Natural killer cell (primary cell): ENCODE data around the gene CTIF. TPM values are rescaled to one million over a fixed set of nuclear protein-coding genes. Genes with fewer than 3 reads are reported as not detected.

ENCODE experiments used
- ATAC-seq, 3 donors: fragments of 150-1000 bp in 2 of 3; fragments of 200-7000 bp in 1 of 3; cut with Tn5 transposase; 1 replicate in 1 of 3; 2 replicates in 2 of 3; pipeline ENCODE4 v1.10.0; 2021; ENCODE audit warnings: mild to moderate bottlenecking in 2 of 3, moderate library complexity in 2 of 3
- DNase-seq, 2 donors: peaks; one replicate each; pipeline versions ENCODE4 v3.0.0 to v3.0.0-alpha.2; 2013 to 2021; ENCODE audit warnings: mixed read lengths in 1 of 2
- H3K27ac ChIP-seq: one replicate; pipeline ENCODE4 v1.5.1; 2013; ENCODE audit warnings: mild to moderate bottlenecking, low read length
- H3K27me3 ChIP-seq: one replicate; pipeline ENCODE4 v1.6.1; 2013; ENCODE audit warnings: low read length; ENCODE audit not compliant: control insufficient read depth, insufficient read depth
- H3K36me3 ChIP-seq: one replicate; pipeline ENCODE4 v1.6.1; 2013; ENCODE audit warnings: low read length; ENCODE audit not compliant: control insufficient read depth, insufficient read depth
- H3K4me1 ChIP-seq: one replicate; pipeline ENCODE4 v1.6.1; 2013; ENCODE audit warnings: low read length; ENCODE audit not compliant: control insufficient read depth, insufficient read depth
- H3K4me3 ChIP-seq: one replicate; pipeline ENCODE4 v1.5.1; 2013; ENCODE audit warnings: low read length
- H3K9me3 ChIP-seq: one replicate; pipeline ENCODE4 v1.6.1; 2013; ENCODE audit warnings: low read length; ENCODE audit not compliant: control insufficient read depth, insufficient read depth
- H3K27ac Mint-ChIP-seq, 2 donors: one replicate each; pipeline ENCODE4 v1.8.0; 2022; ENCODE audit warnings: mild to moderate bottlenecking in 2 of 2, mixed read lengths in 2 of 2, moderate library complexity in 1 of 2
- H3K27me3 Mint-ChIP-seq, 2 donors: one replicate each; pipeline ENCODE4 v1.8.0; 2022; ENCODE audit warnings: low read depth in 2 of 2, mixed read lengths in 2 of 2
- H3K36me3 Mint-ChIP-seq: one replicate; pipeline ENCODE4 v1.8.0; 2022; ENCODE audit warnings: mixed read lengths
- H3K4me1 Mint-ChIP-seq, 2 donors: one replicate each; pipeline ENCODE4 v1.8.0; 2022; ENCODE audit warnings: mixed read lengths in 2 of 2
- H3K4me3 Mint-ChIP-seq: one replicate; pipeline ENCODE4 v1.8.0; 2022; ENCODE audit warnings: mild to moderate bottlenecking, moderate library complexity, mixed read lengths
- H3K9me3 Mint-ChIP-seq, 2 donors: one replicate each; pipeline ENCODE4 v1.8.0; 2022; ENCODE audit warnings: mixed read lengths in 2 of 2
- CTCF ChIP-seq: fragments of 200-600 bp; IDR thresholded peaks from one replicate; pipeline ENCODE4 v1.8.0; 2022; ENCODE audit warnings: antibody characterized with exemption
- WGBS: methylation state at CpG from one replicate; pipeline ENCODE4 v1.1.7; 2013; ENCODE audit warnings: missing lambda C conversion rate; ENCODE audit not compliant: insufficient coverage; 5-methylcytosine and 5-hydroxymethylcytosine counted together
- intact Hi-C: fragments of 100-400 bp; cut with micrococcal nuclease; formaldehyde crosslinking; loops from one replicate; pipeline ENCODE4 v1.14.2; 2022
- total RNA-seq, 4 donors: library from RNA; stranded (reverse); fragments of 120-200 nt in 1 of 4; gene quantifications; one replicate each; pipeline versions ENCODE4 v1.2.3 to v1.2.4, GENCODE V29; 2013 to 2022

The CTIF gene
- total RNA-seq, 3 donors from 2014 or later (not counting 1 experiment from before 2014, with no cell fraction given), result 6.9 to 10.2 (median 8.2) TPM

GRCh38 chr18:48553236-48553635, 14.4 kb downstream of the CTIF start:
- H3K4me3 Mint-ChIP-seq, result no peak overlapping the region
- no peak for ATAC-seq
- H3K9me3 Mint-ChIP-seq, result no peaks in the 10 kb centered on the region

GRCh38 chr18:48554610-48555400, 16.0 kb downstream of the CTIF start:
- intact Hi-C loops, result no loop called here
- Mint-ChIP-seq H3K36me3 (no peaks in the 10 kb centered on the region), H3K27ac (no peak overlapping the region), H3K4me1 (no peaks in the 10 kb centered on the region), H3K9me3 (no peaks in the 10 kb centered on the region), H3K4me3 (no peak overlapping the region), H3K27me3 (no peaks in the 10 kb centered on the region)
- Histone ChIP-seq H3K4me3 (no peak overlapping the region), H3K4me1 (no peaks in the 10 kb centered on the region), H3K36me3 (no peaks in the 10 kb centered on the region), H3K27ac (no peak overlapping the region), H3K27me3 (no peaks in the 10 kb centered on the region), H3K9me3 (no peaks in the 10 kb centered on the region)
- WGBS, result 89% methylated on average over 7 of the region's 7 CpGs
- no peak for ATAC-seq
- DNase-seq, result no peak
- no peak for TF ChIP-seq CTCF

More at GRCh38 chr18:48553236-48553635, 14.4 kb downstream of the CTIF start:
- no peaks in the 10 kb centered on the region for H3K36me3 Mint-ChIP-seq
- no peaks in the 10 kb centered on the region for H3K27me3 ChIP-seq
- no peaks in the 10 kb centered on the region for H3K27me3 Mint-ChIP-seq
- intact Hi-C loops, result no loop called here
- no peaks in the 10 kb centered on the region for H3K9me3 ChIP-seq
- no peaks in the 10 kb centered on the region for H3K36me3 ChIP-seq
- H3K4me3 ChIP-seq, result no peak overlapping the region
- TF ChIP-seq CTCF, result no peak
- no peaks in the 10 kb centered on the region for H3K4me1 Mint-ChIP-seq
- no peak overlapping the region for H3K27ac Mint-ChIP-seq
- WGBS, result 75% methylated on average over 9 of the region's 13 CpGs
- no peaks in the 10 kb centered on the region for H3K4me1 ChIP-seq
- no peak for DNase-seq
- H3K27ac ChIP-seq, result no peak overlapping the region

- H3K9me3 ChIP-seq, result no peaks in the 10 kb centered on the region
- intact Hi-C loops, result no loop called here
- TF ChIP-seq CTCF, result no peak
- no peak overlapping the region for H3K4me3 ChIP-seq
- Mint-ChIP-seq H3K27me3 (no peaks in the 10 kb centered on the region), H3K9me3 (no peaks in the 10 kb centered on the region), H3K27ac (no peak overlapping the region), H3K36me3 (no peaks in the 10 kb centered on the region), H3K4me3 (no peak overlapping the region), H3K4me1 (no peaks in the 10 kb centered on the region)
- H3K4me1 ChIP-seq, result no peaks in the 10 kb centered on the region
- no peak overlapping the region for H3K27ac ChIP-seq
- no peaks in the 10 kb centered on the region for H3K27me3 ChIP-seq
- ATAC-seq (no peak), DNase-seq (no peak)
- H3K36me3 ChIP-seq, result no peaks in the 10 kb centered on the region
These were observed 16.7 kb downstream of the CTIF start for GRCh38 chr18:48555465-48555995.
